Fibroblast of villous mesenchyme (primary cell): ENCODE measurements around the gene PLAAT3. TPM values are rescaled to one million over a fixed set of nuclear protein-coding genes. Genes with fewer than 3 reads are reported as not detected.
"Not testable (repeated sequence)": the region's sequence is repeated elsewhere in the genome, so short reads cannot be mapped to it uniquely, and the experiment has no call there.

ENCODE experiments used
- DNase-seq: peaks from one replicate; pipeline ENCODE4 v3.0.0-alpha.2; 2010; ENCODE audit warnings: low read depth
- H3K4me3 ChIP-seq: 2 replicates; pipeline ENCODE4 v1.5.1; 2011; ENCODE audit warnings: low read depth, mild to moderate bottlenecking, low read length
- total RNA-seq: library from RNA; depleted of rRNA; stranded (reverse); fragments of >200 nt; gene quantifications from 2 replicates; pipeline ENCODE4 v1.2.3, GENCODE V29; 2012
- TF ChIP-seq, protein P1 (sequence below): IDR thresholded peaks from 2 replicates; pipeline ENCODE4 v1.5.1; 2012; ENCODE audit warnings: low read depth, mild to moderate bottlenecking, low read length; ENCODE audit not compliant: insufficient read depth

Gene PLAAT3
- total RNA-seq, 1 donor = 6.0 TPM

DNA sequence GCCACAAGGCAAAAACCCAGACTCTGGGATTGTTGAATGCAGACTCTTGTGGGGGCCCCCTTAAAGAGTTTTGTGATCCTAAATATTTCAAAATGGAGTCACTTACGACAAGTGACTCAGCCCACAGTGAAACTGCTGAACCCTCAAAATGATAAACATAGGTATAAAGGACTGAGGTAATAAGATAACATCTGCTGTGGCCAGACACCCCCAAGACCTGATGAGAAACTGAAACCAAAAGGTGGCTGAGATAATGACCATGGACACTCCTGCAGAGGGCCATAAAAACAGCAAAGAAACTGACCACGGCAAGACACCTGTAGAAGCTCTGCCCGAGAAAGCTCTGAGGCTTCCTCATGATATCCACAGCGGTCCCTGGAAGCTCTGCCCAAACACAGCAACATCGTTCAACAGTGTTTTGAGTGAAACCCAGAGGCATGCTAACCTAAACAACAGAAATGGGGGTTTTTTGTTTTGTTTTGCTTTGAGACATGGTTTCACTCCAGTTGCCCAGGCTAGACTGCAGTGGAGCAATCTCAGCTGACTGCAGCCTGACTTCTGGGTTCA is 79.3 kb downstream of the PLAAT3 start:
- TF ChIP-seq, protein P1, sequence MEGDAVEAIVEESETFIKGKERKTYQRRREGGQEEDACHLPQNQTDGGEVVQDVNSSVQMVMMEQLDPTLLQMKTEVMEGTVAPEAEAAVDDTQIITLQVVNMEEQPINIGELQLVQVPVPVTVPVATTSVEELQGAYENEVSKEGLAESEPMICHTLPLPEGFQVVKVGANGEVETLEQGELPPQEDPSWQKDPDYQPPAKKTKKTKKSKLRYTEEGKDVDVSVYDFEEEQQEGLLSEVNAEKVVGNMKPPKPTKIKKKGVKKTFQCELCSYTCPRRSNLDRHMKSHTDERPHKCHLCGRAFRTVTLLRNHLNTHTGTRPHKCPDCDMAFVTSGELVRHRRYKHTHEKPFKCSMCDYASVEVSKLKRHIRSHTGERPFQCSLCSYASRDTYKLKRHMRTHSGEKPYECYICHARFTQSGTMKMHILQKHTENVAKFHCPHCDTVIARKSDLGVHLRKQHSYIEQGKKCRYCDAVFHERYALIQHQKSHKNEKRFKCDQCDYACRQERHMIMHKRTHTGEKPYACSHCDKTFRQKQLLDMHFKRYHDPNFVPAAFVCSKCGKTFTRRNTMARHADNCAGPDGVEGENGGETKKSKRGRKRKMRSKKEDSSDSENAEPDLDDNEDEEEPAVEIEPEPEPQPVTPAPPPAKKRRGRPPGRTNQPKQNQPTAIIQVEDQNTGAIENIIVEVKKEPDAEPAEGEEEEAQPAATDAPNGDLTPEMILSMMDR = no peak
- peak; percentile 47 for DNase-seq
- no peak overlapping the region for H3K4me3 ChIP-seq

DNA sequence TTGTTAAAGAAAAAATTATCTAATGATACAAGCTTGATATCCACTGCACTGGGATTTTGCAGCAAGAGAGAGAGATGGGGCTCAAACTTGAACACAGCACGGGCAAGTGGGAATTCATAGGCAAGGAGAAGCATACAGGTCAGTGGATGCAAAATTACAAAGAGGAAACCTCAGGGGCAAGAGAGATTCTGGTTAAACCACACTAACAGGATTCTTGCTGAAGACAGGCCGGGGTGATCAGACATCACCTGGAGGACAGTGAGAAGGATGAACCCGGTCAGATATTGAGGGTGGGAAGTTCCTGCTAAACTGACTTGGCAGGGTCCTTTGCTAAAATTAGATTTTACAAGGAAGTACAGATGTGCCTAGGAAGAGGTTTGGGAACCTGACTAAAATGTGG is 80.2 kb downstream of the PLAAT3 start:
- no peak for DNase-seq
- TF ChIP-seq, protein P1 = no peak
- no peak overlapping the region for H3K4me3 ChIP-seq

DNA sequence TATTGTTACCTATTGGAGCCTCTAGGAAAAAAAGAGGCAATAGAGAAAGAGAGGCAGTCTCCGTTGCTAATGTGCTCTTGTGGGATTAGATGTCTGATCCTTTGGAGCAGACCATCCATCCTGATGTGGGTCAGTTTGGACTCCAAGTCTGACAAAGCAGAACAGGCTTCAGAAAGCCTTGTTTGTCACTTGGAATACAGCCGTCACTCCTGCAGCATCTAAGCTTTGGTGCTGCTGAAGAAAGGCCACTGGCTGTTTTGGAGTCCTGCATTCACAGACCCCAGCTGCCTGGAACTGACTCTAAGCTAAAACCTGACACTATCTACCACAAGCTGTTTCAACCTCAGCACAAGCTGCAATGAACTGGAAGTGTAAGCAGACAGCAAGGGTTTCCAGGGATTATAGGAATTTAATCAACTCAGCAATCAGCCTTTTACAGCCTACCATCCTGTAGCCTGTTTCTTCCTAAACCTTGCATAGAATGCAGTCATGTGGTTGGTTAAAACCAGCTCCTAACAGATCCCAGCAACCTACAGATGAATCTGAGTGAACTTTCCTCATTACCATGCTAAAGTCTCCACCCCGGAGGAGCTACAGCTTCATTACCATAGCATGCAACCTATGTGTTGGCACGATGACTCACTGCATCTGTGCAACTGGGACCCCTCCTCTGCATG is 81.3 kb downstream of the PLAAT3 start:
- H3K4me3 ChIP-seq = no peak overlapping the region
- peak; percentile 89 for DNase-seq
- TF ChIP-seq, protein P1 = no peak

GRCh38 chr11:63532117-63532516 is 82.1 kb downstream of the PLAAT3 start:
- TF ChIP-seq, protein P1 = no peak
- H3K4me3 ChIP-seq = no peak overlapping the region
- DNase-seq = no peak

DNA sequence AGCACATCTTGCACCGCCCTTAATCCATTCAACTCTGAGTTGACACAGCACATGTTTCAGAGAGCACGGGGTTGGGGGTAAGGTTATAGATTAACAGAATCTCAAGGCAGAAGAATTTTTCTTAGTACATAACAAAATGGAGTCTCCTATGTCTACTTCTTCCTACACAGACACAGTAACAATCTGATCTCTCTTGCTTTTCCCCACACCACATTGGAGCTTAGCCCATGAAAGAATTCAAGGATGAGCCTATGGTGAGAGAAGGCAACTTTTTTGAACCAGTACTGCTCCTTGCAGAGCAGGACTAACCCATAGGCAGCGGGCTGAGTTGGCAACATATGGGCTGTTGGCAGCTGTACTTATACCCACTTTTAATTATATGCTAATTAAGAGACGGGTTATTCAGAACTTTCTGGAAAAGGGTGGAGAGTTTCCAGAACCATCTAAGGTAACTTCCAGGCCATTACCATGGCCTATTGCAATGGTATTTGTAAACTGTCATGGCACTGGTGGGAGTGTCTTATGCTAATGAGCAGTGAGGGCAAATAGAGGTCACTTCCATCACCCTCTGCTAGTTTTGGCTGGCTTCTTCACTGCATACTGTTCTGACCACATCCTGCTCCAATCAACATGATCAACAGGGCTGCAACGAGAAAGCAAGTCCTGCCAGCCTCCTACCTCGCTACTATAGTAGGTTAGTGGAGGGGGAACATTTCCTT is 83.0 kb downstream of the PLAAT3 start:
- peak; percentile 92 for DNase-seq
- H3K4me3 ChIP-seq = not testable (repeated sequence)

DNA sequence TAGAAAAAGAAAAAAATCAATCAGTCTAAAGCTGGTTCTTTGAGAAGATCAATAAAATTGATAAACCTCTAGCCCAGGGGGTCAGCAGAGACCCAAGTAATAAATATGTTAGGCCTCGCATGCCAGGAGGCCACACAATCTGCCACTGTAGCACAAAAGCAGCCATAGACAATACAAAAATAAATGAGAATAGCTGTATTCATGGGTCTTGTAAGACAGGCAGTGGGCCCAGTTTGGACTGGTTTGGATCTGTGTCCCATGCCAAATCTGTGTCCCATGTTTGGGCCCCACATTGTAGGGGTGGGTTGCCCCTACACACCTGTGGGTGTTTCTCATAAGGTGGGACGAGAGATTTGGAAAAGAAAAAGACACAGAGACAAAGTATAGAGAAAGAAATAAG is 84.2 kb downstream of the PLAAT3 start:
- TF ChIP-seq, protein P1 = no peak
- DNase-seq = no peak
- no peak overlapping the region for H3K4me3 ChIP-seq

DNA sequence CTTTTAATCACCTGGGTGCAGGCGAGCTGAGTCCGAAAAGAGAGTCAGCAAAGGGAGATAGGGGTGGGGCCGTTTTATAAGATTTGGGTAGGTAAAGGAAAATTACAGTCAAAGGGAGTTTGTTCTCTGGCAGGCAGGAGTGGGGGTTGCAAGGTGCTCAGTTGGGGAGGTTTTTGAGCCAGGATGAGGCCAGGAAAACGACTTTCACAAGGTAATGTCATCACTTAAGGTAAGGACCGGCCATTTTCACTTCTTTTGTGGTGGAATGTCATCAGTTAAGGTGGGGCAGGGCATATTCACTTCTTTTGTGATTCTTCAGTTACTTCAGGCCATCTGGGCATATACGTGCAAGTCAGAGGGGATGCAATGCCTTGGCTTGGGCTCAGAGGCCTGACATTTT is 84.9 kb downstream of the PLAAT3 start:
- DNase-seq = not testable (repeated sequence)

GRCh38 chr11:63528729-63529278 is 85.4 kb downstream of the PLAAT3 start:
- H3K4me3 ChIP-seq, DNase-seq: not testable (repeated sequence)

More for the DNA sequence above, 84.9 kb downstream of the PLAAT3 start:
- not testable (repeated sequence) for H3K4me3 ChIP-seq

- not testable (repeated sequence) for H3K4me3 ChIP-seq, DNase-seq
These were observed 86.1 kb downstream of the PLAAT3 start for GRCh38 chr11:63528156-63528555.
